Mesenteric fat pad (tissue), 1 donor: ENCODE data around the gene CDS2. TPM values are rescaled to one million over a fixed set of nuclear protein-coding genes. Genes with fewer than 3 reads are reported as not detected.

Experiments used
- DNase-seq: peaks from one replicate; pipeline ENCODE4 v3.0.0-alpha.2; 2020; ENCODE audit warnings: low spot score
- total RNA-seq: library from RNA; stranded (reverse); fragmentation: NEBNext Ultra II Directional; extraction: Animal tissue kit (Norgen Biotek cat#: 25700); gene quantifications from one replicate; pipeline ENCODE4 v1.2.1, GENCODE V29; 2021
- donor health status: DM: yes; HTN: yes; CAD: no.

CDS2 gene
- total RNA-seq, 1 donor from 2014 or later, result 56.8 TPM

- DNase-seq, result no peak
These were observed 23.6 kb downstream of the CDS2 start for GRCh38 chr20:5150226-5151076.

DNA sequence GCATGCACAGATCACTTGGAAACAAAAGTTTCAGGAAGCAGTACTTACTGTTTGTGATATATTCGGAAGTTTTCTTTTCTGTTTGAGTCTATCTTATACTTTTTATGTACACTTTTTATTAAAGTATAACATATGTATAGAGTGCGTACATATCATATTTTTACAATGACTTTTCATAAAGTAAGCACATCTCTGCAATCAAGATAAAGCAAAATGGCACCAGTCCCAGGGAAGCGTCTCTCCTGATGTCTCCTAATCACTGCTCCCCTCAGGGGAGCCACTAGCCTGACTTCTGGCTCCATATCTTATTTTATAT lies 26.3 kb downstream of the CDS2 start:
- no peak for DNase-seq

DNA sequence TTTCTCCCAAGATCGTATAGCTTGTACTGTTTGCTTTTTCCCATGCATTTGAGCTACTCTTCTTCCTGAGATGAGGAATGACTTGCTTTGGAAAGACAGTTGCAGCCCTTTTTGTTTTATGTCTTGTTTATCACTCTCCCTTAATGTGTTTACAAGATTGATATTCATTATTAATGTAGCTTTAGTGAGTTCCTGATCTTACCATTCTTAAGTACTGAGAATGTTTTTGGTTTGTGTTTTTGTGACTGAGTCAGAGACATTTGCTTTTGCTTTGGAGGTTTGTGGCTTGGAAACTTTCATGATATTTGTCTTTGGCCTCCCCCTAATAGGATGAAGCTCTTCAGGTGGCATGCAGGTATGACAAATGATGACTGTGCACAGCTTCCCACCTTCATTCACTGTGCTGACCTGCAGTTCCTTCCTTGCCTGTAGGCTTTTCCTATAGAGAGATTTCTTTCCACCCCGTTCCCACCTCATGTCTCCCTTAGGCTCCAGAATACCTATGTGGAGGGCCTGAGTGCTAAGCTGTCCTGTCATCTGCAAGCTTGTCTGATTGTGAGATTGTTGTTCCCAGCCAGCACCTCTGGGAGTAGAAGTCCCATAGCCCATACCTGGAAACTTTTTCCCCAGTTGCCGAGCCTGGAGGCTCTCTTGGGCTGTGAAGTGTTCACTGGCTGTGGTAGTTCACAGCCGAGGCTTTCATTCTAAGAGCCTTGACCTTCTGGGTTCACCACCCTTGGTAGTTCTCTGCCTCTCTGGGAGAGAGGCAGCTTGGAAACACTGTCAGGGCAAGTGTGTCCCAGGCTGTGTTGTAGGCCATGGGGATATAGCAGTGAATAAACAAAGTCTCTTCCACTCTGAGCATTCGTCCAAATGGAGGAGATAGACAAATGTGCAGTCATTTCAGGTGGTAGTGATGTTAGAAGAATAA lies 27.1 kb downstream of the CDS2 start:
- DNase-seq, result no peak

DNA sequence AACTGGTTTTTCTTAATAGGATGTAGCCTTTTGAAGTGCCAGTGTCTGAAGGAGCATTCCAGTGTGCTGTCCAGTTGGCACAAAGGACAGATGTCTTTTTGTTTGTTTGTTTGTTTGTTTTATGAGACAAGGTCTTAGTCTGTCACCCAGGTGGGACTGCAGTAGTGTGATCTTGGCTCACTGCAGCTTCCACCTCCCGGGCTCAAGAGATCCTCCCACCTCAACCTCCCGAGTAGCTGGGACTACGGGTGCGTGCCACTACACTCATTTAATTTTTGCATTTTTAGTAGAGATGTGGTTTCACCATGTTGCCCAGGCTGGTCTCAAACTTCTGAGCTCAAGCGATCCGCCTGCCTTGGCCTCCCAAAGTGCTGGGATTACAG lies 27.7 kb downstream of the CDS2 start:
- DNase-seq, result no peak

DNA sequence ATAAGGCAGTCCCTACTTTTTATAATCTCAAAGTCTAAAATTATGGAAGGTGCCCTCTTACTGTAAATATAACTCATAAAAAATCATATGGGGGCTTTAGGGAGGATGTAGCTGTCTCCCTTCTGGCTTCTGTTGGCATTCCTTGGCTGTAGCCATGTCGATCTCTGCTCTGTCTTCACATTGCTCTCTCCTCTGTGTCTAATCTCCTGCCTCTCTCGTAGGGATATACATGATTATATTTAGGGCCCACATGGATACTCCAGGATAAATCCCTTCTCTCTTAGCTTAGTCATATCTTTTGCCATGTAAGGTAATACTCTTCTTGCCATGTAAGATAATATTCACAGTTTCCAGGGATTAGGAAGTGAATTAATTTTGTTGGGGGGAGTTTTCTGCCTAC lies 28.6 kb downstream of the CDS2 start:
- DNase-seq, result no peak

DNA sequence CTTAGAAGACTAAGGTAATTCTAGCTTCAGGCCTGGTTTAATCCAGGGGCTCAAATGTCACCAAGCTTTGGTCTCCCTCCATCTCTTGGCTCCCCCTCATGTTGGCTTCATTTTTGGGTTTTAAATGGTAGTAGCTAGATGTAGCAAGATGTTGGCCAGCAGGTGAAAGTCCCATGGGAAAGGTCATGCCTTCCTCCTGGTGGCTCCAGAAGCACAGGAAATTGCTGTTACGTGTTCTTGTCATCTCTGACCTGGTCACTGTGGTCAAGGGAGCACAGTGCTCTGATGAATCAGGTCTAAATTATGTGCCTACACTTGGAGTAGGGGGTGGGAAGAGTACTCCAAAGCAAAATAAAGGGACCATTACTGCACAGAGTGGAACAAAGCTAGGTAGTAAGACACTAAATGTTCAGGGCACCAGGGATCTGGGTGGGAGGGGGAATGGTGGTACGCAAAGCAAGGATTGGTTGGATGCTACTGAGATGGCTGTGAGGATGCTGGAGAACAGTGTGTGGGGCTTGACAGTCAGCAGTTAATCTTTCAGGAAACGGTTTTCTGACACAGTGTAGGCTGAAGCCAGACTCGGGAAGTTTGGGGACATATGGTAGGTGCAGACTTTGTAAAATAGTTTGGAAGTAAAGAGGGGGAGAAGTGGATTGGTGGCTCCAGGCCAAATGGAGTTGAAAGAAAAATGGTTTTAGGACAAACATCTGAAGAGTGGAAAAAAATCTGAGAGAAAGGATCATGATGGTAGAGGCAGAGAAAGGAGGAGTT lies 30.1 kb downstream of the CDS2 start:
- DNase-seq, result no peak

- no peak for DNase-seq
These were observed 33.1 kb downstream of the CDS2 start for GRCh38 chr20:5159928-5160327.

GRCh38 chr20:5160882-5161281 lies 34.1 kb downstream of the CDS2 start:
- DNase-seq, result no peak

- no peak for DNase-seq
These were observed 34.8 kb downstream of the CDS2 start for GRCh38 chr20:5161536-5162164.

DNA sequence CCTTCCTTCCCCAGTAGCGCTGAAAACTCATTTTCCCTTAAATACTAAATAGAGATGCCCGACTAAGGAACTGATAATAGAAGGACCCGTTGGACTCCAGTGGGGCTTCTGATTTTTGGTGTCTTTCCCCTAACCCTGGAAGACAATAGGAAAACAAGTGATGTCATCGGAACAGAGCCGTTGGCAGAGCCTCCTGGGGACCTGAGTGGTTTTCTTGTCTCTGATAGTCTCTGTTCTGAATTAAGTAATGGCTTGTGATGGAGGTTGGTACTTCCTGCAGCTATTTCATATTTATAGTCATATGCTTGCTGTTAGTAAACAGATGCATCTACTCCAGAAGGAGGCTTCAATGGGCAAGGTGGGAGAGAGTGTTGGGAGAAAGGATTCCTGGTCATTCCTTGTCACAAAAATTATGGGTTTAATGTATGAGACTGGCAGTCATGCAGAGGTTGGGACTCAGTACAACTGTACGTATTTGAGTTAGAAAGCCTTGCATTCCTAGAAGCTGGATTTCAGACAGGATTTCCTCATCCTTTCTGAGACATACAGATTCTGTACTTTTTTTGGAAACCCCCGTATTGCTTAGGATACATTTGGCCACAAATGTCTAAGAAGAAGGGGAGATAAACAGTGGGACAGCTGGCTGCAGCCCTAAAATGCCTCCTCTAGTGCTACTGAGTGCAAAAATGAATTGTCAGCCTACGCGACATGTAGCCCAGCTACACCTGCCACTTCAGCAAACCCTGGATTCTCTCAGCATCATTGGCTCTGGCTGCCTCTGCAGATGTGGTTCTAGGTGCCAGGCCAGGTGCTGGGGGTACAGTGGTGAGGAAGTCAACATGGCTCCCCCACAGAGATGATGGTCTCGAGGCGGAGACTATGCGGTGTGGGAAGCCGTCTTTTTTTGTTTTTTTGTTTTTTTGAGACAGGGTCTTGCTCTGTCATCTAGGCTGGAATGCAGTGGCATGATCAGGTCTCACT lies 38.1 kb downstream of the CDS2 start:
- no peak for DNase-seq

GRCh38 chr20:5168651-5169396 lies 42.0 kb downstream of the CDS2 start:
- no peak for DNase-seq

- DNase-seq, result no peak
These were observed 43.5 kb downstream of the CDS2 start for GRCh38 chr20:5170341-5170740.

GRCh38 chr20:5171064-5171789 lies 44.4 kb downstream of the CDS2 start:
- DNase-seq, result no peak

GRCh38 chr20:5171790-5172164 lies 45.0 kb downstream of the CDS2 start:
- no peak for DNase-seq

DNA sequence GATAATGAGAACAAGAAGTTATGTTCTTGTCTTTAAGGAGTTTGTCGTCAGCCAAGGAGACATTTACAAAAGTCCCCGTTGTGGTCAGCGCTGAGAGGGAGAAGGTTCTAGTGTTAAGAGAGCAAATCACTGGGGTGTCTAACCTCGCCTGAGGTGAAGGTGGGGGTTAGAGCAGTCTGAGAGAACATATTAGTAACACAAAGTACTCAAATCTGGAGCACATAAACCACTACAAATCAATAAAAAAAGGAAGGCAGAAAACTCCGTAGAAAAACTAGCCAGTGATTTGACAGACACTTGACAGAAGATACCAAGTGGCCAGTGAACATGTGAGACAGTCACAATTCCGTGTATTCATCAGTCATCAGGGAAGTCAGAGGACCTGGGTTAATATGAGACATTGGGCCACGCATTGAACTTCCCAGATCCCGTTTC lies 45.4 kb downstream of the CDS2 start:
- no peak for DNase-seq

- no peak for DNase-seq
These were observed 46.2 kb downstream of the CDS2 start for GRCh38 chr20:5172903-5173463.

DNA sequence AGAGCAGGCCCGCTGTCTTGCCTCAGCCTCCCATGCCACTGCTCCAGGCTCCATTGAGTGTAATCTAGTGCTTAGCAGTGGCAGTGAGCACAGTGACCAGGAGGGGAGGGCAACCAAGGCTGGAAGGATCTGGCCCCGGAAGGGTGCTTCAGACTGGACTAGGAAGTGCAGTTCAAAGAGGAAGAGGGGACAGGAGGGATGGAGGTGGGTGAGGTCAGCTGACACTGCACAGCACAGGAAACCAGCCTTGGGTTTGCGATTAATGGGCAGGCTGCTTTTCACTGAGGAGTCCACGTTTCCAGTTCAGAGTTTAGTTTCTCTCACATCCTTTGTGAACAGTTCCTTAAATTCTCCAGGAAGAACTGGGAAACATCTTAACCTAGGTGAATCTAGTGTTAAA lies 46.9 kb downstream of the CDS2 start:
- no peak for DNase-seq

DNA sequence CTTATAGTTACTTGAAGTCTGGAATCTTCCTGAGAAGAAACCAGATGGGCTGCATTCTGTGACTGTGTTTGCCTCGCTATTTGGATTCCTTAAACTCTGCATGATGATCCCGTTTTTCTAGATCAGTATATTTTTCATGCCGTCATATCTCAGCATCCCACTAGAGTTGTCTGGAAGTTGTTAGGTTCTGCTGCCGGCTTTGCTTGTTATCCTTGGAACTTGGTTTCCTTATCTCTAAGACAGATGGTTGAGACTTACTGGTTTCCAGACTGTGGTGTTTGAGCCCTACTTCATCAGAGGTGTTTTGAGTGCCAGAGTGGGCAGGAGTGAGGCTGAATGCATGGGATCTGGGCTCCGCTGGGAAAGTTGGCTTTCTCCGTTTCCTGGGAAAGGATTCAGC lies 50.3 kb downstream of the CDS2 start:
- DNase-seq, result no peak
